GM12873 (cell line): ENCODE measurements around the gene TBCE.
A peak's percentile ranks its signal among the peaks of the same experiment; 100 is the strongest.

Experiments used
- CTCF ChIP-seq: IDR thresholded peaks from 2 replicates; pipeline ENCODE4 v1.5.1; 2012; ENCODE audit warnings: low read depth, mild to moderate bottlenecking, moderate library complexity, low read length, control low read depth; ENCODE audit not compliant: insufficient read depth; ENCODE audit errors: missing control alignments

TBCE gene

GRCh38 chr1:235417086-235417697 is 50.0 kb downstream of the TBCE start:
- TF ChIP-seq CTCF = peak; percentile 85

GRCh38 chr1:235421751-235422150 is 54.5 kb downstream of the TBCE start:
- no peak for TF ChIP-seq CTCF

GRCh38 chr1:235423214-235423652 is 56.0 kb downstream of the TBCE start:
- no peak for TF ChIP-seq CTCF

- TF ChIP-seq CTCF = no peak
These were observed 56.9 kb downstream of the TBCE start for GRCh38 chr1:235424092-235424491.

GRCh38 chr1:235425357-235425756 is 58.1 kb downstream of the TBCE start:
- TF ChIP-seq CTCF = no peak

- TF ChIP-seq CTCF = no peak
These were observed 58.9 kb downstream of the TBCE start for GRCh38 chr1:235426143-235426542.

- no peak for TF ChIP-seq CTCF
These were observed 59.5 kb downstream of the TBCE start for GRCh38 chr1:235426680-235427079.

GRCh38 chr1:235427447-235427846 is 60.2 kb downstream of the TBCE start:
- no peak for TF ChIP-seq CTCF
